Measurements from ENCODE around the gene TANGO6.

The TANGO6 gene

GRCh38 chr16:68907297-68907696 is 64.0 kb downstream of the TANGO6 start:
- no peak for DNase-seq

GRCh38 chr16:68907781-68908181 is 64.5 kb downstream of the TANGO6 start:
- no peak for DNase-seq

GRCh38 chr16:68909099-68909733 is 65.9 kb downstream of the TANGO6 start:
- DNase-seq, result no peak

- DNase-seq, result peak in 4 of 58 donors; percentile 1 to 38 (median 18)
Observed at GRCh38 chr16:68910051-68910450, 66.7 kb downstream of the TANGO6 start.

- DNase-seq, result no peak
Observed at GRCh38 chr16:68915589-68915988, 72.3 kb downstream of the TANGO6 start.

- DNase-seq, result no peak
Observed at GRCh38 chr16:68917541-68917940, 74.2 kb downstream of the TANGO6 start.

GRCh38 chr16:68920349-68920748 is 77.0 kb downstream of the TANGO6 start:
- DNase-seq, result no peak

- no peak for DNase-seq
Observed at GRCh38 chr16:68921637-68922036, 78.3 kb downstream of the TANGO6 start.

- DNase-seq, result no peak
Observed at GRCh38 chr16:68923116-68923515, 79.8 kb downstream of the TANGO6 start.

- no peak for DNase-seq
Observed at GRCh38 chr16:68927018-68927417, 83.7 kb downstream of the TANGO6 start.

- DNase-seq, result no peak
Observed at GRCh38 chr16:68931196-68931595, 87.9 kb downstream of the TANGO6 start.

GRCh38 chr16:68934402-68934801 is 91.1 kb downstream of the TANGO6 start:
- DNase-seq, result no peak

GRCh38 chr16:68935008-68935407 is 91.7 kb downstream of the TANGO6 start:
- DNase-seq, result no peak

- peak in 1 of 58 donors; percentile 1 for DNase-seq
Observed at GRCh38 chr16:68936736-68937631, 93.7 kb downstream of the TANGO6 start.

GRCh38 chr16:68939692-68940320 is 96.5 kb downstream of the TANGO6 start:
- DNase-seq, result no peak

- no peak for DNase-seq
Observed at GRCh38 chr16:68940816-68941215, 97.5 kb downstream of the TANGO6 start.

GRCh38 chr16:68943961-68944360 is 100.6 kb downstream of the TANGO6 start:
- DNase-seq, result no peak

- DNase-seq, result no peak
Observed at GRCh38 chr16:68948230-68948910, 105.0 kb downstream of the TANGO6 start.

GRCh38 chr16:68951991-68952877 is 108.9 kb downstream of the TANGO6 start:
- no peak for DNase-seq

GRCh38 chr16:68954911-68955635 is 111.7 kb downstream of the TANGO6 start:
- no peak for DNase-seq
